IPS DF 19.7 (cell line): ENCODE results near the gene KCMF1.

Experiments used
- DNase-seq: peaks from one replicate; pipeline ENCODE4 v3.0.0-alpha.2; 2013; ENCODE audit warnings: low read depth, low spot score

Gene KCMF1

DNA sequence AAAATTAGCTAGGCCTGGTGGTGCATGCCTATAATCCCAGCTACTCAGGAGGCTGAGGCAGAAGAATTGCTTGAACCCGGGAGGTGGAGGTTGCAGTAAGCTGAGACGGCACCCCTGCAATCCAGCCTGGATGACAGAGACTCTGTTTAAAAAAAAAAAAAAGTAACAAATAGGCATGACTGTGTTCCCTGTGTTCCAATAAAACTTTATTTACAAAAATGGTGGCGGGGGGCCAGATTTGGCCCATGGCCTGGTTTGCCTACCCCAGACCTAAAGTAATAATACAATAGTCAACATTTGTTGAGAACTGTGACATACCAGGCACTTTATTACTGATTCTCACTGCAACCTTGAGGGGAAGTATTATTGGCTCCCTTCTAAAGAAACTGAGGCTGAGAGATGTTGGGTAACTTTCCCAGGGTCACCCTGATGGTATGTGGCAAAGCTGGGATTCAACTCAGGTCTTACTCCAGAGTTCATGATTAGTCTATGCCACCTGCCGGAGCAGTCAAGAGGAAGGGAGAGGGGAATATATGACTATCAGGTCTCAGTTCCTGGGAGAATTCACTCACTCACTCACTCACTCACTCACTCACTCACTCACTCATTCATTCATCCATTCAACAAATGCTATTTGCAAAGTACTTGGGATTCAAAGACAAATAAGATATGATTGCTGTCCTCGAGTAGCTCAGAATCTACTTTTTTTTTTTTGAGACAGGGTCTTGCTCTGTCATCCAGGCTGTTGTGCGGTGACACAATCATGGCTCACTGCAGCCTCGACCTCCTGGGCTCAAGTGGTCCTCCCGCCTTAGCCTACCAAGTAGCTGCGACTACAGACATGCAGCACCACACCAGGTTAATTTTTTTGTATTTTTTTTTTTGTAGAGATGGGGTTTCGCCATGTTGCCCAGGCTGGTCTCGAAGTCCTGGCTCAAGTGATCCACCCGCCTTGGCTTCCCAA, 14.3 kb upstream of the KCMF1 start:
- no peak for DNase-seq

DNA sequence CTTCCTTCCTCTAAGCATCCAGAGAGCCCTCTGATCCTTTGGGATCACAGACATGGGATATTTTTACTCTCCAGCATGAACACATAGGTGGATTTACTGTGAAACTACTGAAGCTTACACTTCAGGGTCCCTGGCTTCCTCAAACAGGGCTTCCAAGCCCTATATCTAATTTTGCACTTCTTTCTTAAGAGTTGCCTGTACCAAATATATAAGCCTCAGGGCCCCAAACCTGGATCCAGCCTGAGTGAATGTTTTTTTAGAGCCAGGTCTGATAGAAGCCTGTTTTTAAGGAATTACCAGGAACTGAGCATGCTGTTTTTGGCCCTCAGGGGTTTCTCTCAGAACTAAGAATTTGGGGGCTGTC, 13.2 kb upstream of the KCMF1 start:
- DNase-seq: no peak

DNA sequence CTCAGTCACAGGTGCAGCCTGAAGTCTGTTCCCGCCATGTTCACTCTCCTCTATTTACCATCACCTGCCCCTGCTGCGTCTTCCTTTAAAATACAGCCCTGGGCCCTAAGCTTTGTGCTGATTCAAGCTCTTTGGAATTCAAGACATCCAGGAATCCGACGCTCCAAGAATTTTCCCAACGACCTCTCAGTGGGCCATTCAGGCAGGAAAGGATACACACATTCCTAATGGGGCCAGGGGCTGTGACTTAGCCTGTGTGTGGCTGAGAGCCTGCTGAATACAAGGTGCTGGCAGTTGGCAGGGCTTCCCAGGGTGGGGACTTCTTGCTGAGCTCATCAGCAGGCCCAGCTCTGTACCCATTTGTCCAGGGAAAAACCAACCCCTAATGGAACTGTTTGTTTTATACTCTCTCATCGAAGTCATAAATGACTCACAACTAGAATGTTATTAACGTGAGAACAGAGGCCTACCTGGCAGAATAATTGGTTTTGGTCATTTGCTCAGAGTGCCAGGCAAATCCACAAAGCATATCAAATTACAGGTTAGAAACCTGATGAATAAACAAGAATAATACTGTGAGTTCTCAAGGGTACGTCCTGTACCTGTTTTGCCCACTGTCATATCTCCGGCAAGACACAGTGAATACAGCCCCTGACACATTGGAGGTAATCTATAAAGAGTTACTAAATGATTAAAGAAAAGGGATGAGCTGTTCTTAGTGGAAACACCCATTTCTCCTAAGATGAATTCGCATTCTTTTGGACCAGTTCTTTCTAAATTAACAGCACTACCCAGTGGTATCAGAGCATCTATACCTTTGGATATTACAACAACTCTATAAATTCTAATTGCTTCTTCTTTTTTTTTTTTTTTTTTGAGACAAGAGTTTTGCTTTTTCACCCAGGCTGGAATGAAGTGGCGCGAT, 12.6 kb upstream of the KCMF1 start:
- DNase-seq: peak; percentile 99

DNA sequence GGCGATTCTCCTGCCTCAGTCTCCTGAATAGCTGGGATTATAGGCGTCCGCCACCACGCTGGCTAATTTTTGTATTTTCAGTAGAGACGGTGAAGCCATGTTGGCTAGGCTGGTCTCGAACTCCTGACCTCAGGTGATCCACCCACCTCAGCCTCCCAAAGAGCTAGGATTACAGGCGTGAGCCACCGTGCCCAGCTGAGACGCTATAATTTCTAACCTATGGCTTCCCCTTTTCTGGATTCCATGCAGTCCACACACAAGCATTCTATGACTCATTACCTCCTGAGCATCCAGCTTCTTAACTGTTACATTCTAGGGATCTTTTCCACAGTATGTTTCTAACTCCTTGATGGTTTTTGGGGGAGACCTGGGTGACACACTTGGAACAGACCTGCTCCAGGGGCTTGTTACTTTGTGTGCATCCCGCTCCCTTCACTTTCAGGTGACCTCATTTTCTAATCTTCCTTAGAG, 11.8 kb upstream of the KCMF1 start:
- DNase-seq: no peak

DNA sequence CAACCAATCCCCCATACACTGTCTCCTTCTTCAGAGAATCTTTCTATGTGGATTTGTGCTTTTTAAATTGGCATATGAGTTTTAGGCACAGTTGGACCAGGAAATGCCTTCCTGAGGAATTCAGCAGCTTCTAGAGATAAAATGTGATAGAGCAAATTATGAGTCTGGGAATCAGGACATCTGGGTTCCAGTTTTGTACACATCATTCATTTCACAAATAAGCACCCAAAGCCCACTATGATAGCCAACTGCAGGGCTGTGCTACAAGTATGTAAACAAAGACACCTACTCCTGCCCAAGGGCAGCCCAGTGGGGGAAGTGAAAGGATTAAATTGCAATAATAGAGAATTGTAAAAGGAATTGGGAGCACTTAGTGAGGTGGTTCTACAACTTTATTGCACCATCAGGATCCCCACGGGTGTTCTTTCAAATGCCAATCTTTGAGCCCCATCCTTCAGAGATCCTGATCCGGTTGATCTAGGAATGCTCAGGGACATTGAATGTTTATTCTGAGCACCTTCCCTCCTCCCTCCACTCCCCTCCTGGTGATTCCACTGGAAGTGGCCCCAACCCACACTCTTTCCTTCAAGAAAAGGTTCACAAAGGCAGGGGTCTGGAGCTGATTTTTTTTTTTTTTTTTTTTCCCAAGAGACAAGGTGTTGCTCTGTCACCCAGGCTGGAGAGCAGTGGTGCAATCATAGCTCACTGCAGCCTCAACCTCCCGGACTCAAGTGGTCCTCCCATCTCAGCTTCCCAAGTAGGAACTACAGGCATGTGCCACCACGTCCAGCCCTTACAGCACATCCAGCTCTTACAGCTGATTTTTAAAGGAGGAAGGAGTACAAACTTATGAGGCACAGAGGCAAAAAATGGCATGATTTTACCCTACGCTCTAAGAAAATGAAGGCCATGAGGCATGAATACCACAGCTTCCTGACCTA, 11.1 kb upstream of the KCMF1 start:
- DNase-seq: peak; percentile 96

DNA sequence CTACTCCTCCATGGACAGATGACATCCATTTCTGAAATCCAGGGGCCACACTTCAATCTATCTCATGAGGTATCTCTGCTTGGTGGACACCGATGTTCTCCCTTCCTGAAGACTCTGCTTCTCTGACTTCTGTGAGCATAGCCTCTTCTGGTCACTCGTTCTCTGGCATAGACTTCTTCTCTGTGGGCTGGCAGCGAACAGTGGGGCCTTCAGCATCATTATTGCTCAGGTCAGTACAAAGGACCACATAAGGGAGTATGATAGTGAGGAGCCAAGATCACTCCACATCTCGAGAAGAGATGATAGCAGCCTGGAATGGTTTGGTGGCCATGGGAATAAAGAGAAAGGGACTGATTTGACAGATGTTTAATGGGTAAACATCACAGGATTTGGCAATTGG, 8.0 kb upstream of the KCMF1 start:
- no peak for DNase-seq

DNA sequence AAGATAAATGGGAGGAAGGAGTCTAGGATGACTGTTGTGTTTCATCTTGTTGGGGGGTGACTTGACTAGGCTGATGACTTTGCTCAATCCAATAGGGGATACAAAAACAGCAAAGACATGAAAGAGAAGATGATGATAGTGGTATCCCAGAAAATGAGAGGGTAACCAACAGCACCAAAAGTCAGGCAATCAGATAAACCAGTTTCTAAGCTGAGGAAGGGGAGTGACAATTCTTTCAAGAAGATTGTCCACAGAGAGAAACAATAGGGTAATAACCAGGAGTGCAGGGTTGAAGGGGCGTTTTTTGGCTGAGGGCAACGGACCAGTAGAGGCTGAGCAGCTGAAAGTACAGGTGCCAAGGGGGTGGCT, 7.7 kb upstream of the KCMF1 start:
- DNase-seq: no peak

DNA sequence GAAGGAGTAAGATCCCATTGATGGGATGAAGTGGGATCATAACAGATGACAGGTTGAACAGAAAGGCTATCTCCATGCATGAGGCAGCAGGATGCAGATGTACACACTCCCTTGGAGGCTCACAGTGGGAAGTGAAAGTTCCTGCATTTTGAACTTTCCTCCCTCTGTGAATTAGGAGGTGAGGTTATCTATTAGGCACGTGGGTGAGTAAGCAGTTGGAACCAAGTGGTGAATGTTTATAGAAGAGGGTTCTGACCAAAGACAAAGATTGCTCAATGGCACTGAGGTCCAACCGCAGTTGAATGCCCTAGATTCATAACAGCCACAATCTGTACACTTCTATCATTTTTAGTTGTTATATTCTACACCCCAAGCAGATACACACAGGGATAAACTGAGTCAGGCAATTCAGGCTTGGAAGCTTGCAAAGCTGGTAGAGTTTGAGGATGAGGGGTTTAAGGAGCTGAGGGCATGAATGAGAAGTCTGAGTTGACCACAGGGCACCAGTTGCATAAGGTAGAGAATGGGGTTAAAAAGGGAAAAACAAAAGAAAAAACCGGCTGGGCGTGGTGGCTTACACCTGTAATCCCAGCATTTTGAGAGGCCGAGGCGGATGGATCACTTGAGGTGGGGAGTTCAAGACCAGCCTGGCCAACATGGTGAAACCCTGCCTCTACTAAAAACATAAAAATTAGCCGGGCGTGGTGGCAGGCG, 7.1 kb upstream of the KCMF1 start:
- no peak for DNase-seq

DNA sequence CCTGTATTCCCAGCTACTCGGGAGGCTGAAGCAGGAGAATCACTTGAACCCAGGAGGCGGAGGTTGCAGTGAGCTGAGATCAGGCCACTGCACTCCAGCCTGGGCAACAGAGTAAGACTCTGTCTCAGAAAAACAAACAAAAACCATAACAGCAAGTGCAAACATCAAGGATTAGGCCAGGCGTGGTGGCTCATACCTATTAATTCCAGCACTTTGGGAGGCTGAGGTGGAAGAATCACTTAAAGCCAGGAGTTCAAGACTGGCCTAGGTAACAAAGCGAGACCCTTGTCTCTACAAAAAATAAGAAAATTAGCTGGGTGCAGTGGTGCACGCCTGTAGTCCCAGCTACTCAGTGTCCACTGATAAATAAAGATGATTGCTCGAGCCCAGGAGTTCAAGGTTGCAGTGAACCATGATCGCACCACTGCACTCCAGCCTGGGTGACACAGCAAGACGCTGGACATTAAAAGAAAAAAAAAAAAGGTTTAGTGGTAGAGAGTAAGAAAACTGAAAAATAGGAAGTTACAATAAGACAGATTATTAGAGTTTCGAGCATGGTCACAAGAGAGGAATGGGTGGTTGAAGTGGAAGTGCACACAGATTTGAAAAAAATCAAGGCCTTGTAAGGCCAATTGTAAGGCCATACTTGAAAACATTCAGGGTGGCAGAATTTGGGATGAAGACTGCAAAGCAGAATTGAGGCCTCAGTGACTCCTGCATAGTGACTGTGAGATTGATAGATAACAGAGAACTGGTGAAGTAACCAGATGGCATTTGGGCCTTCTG, 6.4 kb upstream of the KCMF1 start:
- DNase-seq: no peak

DNA sequence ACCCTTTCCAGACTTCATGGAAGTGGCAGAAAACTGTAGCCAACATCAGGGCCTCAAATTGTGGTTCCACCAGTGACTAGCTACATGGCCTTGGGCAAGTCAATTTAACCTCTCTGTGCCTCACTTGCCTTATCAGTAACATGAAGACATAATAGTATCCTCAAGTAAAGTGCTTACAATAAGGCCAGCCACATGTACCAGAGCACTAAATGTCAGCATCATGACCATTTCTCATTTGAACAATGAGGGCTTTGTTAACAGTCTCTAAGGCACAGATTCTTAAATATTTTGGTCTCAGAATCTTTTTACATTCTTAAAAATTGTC, 5.8 kb upstream of the KCMF1 start:
- DNase-seq: no peak

DNA sequence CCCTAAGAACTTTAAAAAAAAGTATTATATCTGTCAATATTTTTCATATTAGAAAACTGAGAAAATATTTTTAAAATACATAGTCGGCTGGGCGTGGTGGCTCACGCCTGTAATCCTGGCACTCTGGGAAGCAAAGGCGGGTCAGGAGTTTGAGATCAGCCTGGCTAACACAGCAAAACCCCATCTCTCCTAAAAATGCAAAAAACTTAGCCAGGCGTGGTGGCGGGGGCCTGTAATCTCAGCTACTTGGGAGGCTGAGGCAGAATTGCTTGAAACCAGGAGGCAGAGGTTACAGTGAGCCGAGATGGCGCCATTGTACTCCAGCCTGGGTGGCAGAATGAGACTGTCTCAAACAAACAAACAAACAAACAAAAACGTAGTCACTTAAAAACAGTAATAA, 5.1 kb upstream of the KCMF1 start:
- DNase-seq: no peak

DNA sequence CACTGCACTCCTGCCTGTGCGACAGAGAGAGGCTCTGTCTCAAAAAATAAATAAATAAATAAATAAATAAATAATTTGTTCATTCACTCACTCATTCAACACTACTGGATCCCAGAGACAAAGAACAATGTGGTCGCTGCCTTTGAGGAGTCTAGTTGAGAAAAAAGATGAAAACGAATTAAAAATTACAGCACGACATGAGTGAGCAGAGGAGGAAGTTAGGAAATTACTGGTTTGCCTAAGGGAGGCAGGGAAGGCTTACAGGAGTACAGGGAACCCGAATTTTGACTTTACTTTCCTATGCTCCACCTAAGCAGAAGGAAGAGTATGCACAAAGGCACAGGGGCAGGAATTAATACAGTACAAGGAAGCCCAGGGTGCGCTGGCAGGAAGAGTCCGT, 4.2 kb upstream of the KCMF1 start:
- no peak for DNase-seq

DNA sequence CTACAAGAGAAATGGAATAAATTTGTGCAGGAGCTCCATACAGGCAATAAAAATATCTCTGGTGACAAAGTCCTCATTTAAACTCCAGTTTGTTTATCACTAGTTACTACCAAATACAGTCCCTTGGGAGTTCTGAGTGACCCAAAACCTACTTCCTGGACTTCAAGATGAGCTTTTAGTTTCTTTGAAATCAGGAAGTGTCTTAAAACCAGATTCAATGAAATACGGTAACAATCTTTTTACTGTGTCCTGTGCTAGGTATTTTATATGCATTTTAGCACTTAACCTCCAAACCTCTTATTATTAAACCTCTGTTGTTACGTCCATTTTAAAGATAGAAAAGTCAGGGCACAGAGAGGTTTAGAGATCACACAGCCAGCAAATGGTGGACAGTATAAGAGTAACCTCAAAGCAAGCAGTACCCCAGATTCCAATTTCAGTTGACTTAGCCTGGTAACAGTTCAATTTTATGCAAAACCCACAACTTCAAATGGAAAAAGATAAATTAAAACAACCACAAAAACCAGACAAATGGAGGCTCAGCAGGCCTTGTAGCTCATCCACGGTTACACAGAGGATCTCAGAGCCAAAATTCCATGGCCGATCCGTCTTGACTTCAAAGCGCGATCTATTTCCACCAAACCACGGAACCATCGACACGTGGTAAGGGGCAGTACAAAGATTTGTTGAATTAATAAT, 1.3 kb upstream of the KCMF1 start:
- no peak for DNase-seq

DNA sequence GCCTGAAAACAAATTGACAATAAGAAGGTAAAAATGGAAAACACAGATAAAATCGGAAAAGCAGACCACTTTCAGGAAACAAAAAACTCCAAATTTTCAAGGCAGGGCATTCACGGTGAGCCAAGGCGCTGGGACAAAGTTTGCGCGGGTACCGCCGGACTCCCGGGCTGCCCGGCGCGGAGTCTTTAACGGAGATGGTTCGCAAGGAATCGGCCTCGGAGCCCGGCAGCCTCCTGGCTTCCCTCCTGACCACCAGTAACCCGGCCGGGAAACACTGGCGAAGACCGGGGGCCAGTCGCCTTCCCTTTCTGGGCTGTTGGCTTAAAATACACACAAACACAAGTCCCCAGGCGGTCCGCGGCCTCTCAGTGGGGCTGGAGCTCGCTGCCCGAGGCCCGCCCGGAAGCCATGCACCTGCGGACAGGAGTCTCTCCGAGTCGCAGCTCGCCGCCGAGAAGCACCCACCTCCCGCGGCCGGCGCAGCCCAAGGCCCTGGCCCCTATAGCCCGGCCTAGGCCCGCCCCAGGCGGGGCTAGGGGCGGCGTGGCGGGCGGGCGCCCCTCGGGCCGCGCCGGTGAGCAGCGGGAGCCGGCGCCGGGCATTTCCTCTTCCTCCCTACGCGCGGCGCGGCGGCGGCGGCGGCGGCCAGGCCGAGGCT, 622 bp upstream of the KCMF1 start:
- DNase-seq: no peak

DNA sequence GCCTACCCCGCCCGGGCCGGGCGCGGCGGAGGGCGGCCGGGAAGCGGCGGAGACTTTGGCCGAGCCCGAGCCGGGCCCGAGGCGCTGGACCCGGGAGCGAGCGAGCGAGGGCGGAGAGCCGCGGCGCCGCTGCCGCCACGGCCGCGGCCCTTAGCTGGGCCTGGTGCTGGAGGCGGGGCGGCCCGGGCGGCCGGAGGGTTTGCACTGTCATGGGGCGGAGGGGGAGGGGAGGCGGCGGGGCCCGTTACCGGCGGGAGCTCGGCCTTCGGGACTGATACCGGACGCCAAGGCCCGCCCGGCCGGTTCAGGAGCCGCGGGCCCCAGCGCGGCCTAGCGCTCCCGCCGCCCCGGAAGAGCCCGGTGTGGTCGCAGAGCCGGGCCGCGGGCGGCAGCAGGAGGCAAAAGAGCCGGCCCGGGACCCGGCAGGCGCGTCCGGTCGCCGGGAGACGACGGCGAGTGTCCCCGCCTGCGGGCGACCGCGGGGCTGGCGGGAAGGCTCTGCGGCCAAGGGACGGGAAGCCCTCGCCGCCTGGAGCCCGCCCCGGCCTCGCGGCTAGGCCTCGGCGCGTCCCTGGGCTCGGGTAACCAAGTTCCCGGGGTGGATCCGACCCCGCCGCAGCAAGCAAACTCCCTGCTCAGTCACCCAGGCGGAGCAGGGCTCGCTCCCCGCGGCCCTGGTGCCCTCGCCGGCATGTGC, 697 bp downstream of the KCMF1 start:
- DNase-seq: no peak

DNA sequence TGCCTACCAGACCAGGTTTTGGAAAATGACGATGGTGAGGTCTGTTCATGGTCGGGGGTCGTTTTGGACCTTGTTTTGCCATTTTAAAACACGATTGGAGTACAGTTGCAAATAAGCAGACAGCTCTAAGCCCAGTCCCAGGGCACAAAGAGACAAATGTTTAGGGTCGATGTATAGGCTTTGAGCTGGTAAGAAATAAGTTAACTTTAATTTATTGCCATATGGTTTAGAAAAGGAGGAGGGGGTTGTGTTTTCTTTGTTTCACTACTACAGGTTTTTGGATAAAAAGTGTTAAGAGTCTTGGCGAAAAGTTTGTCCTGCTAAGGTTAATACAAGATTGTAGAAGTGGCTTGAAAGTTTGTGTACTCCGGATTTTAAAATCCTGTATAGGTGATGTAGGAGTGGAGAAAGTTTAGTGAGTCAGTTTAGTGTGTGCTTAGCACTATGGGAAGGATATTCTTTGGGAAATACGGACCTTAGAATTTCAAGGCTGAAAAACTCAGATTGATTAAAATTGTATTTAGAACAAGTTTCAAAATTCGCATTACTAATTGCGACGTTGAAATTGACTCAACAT, 1.3 kb downstream of the KCMF1 start:
- DNase-seq: no peak

DNA sequence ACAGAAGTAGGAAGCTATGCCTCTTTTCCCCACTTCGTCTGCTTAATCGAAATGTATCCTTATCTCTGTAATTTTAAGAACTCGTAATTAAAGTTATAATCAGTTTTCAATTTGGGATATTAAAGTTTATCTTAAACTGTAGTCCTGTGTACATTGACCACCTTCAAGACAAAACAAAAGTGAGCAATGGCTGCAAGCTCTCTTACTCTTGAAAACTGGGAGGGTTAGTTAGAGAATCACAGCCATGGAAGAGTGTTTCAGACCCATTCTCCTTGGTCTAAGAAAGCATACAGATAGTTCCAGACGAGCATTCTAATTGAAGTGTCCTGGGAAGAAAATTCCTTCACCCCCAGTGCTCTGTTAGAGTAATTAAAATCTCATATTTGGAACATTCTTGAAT, 2.0 kb downstream of the KCMF1 start:
- DNase-seq: no peak
